Right ventricle myocardium superior (tissue), 1 donor: ENCODE measurements around the gene SLAMF6. TPM values are rescaled to one million over a fixed set of nuclear protein-coding genes. Genes with fewer than 3 reads are reported as not detected.
"Not testable (repeated sequence)": the region's sequence is repeated elsewhere in the genome, so short reads cannot be mapped to it uniquely, and the experiment has no call there.

Experiments
- ATAC-seq: fragments of 200-7000 bp; cut with Tn5 transposase; one replicate; pipeline ENCODE4 v1.9.1; 2020; ENCODE audit warnings: mild to moderate bottlenecking; ENCODE audit not compliant: poor library complexity
- DNase-seq: peaks from one replicate; pipeline ENCODE4 v3.0.0-alpha.2; 2020
- intact Hi-C: fragments of 100-400 bp; cut with DNase I; formaldehyde crosslinking; loops from one replicate; pipeline ENCODE4 v1.11.2; 2022
- total RNA-seq: library from RNA; stranded (reverse); fragmentation: NEBNext Ultra II Directional; extraction: Animal tissue kit (Norgen Biotek cat#: 25700); gene quantifications from one replicate; pipeline ENCODE4 v1.2.1, GENCODE V29; 2021
- donor health status: DM: no; HTN: yes; CAD: no; lungs with severe emphysema.

SLAMF6 gene
- total RNA-seq, 1 donor from 2014 or later, result 0.30 TPM

- DNase-seq (no peak), ATAC-seq (no peak)
- intact Hi-C loops, result no loop called here
These were observed 39.4 kb downstream of the SLAMF6 start for GRCh38 chr1:160483505-160484185.

- no peak for DNase-seq
- intact Hi-C loops, result no loop called here
- ATAC-seq, result no peak
These were observed 41.0 kb downstream of the SLAMF6 start for GRCh38 chr1:160481979-160482596.

DNA sequence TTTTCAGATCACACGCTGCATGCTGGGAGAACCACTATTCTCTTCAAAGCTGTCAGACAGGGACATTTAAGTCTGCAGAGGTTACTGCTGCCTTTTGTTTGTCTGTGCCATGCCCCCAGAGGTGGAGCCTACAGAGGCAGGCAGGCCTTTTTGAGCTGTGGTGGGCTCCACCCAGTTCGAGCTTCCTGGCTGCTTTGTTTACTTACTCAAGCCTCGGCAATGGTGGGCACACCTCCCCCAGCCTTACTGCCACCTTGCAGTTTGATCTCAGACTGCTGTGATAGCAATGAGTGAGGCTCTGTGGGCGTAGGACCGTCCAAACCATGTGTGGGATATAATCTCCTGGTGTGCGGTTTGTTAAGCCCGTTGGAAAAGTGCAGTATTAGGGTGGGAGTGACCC, 42.3 kb downstream of the SLAMF6 start:
- ATAC-seq, intact Hi-C loops, DNase-seq: not testable (repeated sequence)

DNA sequence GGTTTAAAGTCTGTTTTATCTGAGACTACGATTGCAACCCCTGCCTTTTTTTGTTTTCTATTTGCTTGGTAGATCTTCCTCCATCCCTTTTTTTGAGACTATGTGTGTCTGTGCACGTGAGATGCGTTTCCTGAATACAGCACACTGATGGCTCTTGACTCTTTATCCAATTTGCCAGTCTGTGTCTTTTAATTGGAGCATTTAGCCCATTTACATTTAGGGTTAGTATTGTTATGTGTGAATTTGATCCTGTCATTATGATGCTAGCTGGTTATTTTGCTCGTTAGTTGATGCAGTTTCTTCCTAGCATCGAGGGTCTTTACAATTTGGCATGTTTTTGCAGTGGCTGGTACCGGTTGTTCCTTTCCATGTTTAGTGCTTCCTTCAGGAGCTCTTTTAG, 44.0 kb downstream of the SLAMF6 start:
- DNase-seq, intact Hi-C loops, ATAC-seq: not testable (repeated sequence)

DNA sequence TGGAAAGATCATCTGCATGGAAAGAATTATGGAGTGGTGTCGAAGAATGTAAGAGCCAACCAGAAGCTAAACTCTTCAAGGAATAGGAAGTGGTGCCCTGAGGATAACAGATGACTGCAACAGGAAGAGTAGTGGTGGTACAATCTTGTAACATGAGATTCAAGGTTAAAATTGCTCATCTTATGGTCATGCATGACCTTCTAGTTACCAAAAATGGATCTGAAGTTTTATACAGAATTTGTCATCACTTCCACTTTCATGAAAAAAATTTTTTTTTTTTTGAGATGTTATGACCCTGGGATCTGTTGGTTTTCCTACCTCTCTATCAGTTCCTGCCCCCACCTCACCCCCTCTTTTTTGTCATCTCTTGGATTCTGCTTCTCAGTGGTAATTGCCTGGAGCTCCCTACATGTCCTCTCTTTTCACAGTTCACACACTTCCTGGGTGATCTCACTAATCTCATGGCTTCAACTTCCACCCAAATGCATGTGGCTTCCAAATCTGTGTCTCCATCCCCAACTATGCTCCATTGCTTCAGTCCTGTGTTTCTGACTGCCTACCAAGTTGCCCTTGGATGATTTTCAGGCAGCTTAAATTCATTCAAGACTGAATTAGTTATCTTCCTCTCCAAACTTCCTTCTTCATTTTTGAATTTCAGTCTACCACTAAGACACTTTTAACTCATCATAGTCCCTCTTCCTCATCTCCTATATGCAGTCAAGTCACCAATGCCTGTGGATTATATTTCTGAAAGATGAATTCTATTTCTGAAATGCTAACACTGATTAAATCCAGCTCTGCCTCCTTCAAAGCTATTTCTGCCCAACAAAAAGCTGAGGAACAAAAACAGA, 48.4 kb downstream of the SLAMF6 start:
- intact Hi-C loops, result no loop called here
- DNase-seq (no peak), ATAC-seq (no peak)

GRCh38 chr1:160472112-160472511, 50.9 kb downstream of the SLAMF6 start:
- ATAC-seq, result no peak

GRCh38 chr1:160471253-160471652, 51.8 kb downstream of the SLAMF6 start:
- no peak for ATAC-seq
- no peak for DNase-seq
- intact Hi-C loops, result no loop called here

More at GRCh38 chr1:160472112-160472511, 50.9 kb downstream of the SLAMF6 start:
- intact Hi-C loops, result no loop called here
- no peak for DNase-seq

- DNase-seq (no peak), ATAC-seq (no peak)
- intact Hi-C loops, result no loop called here
These were observed 55.5 kb downstream of the SLAMF6 start for GRCh38 chr1:160467576-160467975.

- intact Hi-C loops, result no loop called here
- no peak for ATAC-seq
- no peak for DNase-seq
These were observed 56.1 kb downstream of the SLAMF6 start for GRCh38 chr1:160466961-160467360.

- ATAC-seq, result no peak
- DNase-seq, result no peak
- intact Hi-C loops, result no loop called here
These were observed 57.9 kb downstream of the SLAMF6 start for GRCh38 chr1:160465123-160465522.

GRCh38 chr1:160460683-160461287, 62.3 kb downstream of the SLAMF6 start:
- ATAC-seq, result no peak
- intact Hi-C loops, result no loop called here
- no peak for DNase-seq

GRCh38 chr1:160460214-160460642, 62.8 kb downstream of the SLAMF6 start:
- intact Hi-C loops, result no loop called here
- DNase-seq, result no peak
- ATAC-seq, result no peak

- ATAC-seq (no peak), DNase-seq (no peak)
- intact Hi-C loops, result no loop called here
These were observed 63.4 kb downstream of the SLAMF6 start for GRCh38 chr1:160459687-160460086.

DNA sequence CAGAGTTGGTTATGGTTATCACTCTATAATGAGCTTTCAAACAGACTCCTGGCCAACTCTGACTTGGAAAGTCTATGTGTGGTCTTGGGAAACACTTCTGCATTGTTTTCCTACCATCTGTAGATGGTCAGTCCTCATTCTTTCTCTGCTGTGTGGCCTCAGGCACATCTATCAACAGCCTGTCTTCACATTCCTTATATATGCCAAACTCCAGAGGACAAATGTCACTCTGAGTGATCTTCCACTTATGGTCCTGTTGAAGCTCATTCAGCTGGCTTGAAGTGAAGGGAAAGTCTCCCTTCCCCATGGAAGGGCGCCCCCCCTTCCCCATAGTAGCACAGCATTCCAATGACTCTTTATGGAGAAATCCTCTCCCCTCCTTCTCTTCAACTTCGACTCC, 64.0 kb downstream of the SLAMF6 start:
- ATAC-seq, result no peak
- DNase-seq, result no peak
- intact Hi-C loops, result no loop called here

DNA sequence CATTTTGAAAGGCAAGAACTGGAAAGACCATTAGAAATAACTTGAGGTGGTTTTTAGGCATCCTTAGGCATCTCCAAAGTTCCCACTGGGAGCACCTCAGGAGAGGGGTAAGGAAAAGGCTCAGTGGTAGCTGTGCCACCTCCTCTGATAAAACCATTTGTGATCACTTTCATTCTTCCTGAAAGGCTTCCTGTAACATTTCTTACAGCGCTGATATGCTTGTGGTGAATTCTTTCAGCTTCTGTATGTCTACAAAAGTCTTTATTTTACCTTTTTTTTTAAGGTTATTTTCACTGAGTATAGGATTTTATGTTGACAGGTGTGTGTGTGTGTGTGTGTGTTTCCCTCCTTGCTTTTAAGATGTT, 67.9 kb downstream of the SLAMF6 start:
- ATAC-seq (no peak), DNase-seq (no peak)
- intact Hi-C loops, result no loop called here

DNA sequence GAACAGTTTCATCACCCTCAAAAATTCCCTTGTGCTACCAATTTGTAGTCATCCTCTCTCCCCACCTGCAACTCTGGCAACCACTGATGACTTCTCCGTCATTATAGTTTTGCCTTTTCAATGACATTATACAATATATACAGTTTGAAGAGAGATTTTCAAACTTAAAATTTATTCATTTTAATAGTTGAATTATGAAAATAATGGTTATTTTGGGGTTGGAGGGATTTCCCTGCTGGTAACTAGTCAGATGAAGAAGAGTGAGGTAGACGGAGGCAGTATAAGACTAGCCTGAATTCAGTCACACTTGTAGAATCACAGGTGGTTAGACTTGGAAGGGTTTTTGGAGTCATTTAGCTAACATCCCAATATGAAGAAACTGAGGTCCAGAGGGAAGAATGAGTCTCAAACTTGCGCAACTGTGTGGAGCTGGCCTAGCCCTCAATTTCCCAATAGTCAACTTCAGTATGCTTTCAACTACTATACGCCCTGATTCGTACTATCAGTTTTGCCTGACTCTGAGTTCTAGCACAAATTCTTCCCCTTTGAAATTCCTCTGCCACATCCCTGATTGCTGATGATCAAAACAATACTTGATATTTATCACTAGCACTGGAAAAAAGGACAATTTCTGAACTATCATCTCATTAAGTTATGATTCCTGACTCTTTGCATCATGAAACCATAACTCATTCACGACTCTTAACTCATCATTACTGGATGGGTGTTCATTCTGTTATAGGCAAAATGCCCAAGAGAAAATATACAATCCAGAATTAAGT, 68.5 kb downstream of the SLAMF6 start:
- intact Hi-C loops, result no loop called here
- ATAC-seq (no peak), DNase-seq (no peak)

- ATAC-seq (no peak), DNase-seq (no peak)
- intact Hi-C loops, result no loop called here
These were observed 69.6 kb downstream of the SLAMF6 start for GRCh38 chr1:160453443-160453842.

DNA sequence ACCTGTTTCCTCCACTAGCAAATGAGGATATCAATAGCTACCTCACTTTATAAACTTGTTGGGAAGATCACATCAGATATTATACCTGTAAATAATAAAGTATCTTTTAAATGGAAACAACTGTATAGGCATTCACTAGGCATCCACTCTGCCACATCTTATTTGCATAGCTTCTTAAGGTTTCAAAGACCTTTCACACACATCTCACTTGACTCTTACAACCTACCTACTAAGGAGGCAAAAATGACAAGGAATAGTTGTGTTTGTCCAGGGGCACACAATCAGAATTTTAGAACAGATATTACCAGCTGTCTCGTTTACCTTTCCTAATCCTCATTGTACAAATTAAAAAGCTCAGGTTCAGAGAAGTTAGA, 71.2 kb downstream of the SLAMF6 start:
- ATAC-seq (no peak), DNase-seq (no peak)
- intact Hi-C loops, result no loop called here
